GM19023 (cell line): ENCODE measurements around the gene LSR.

Experiments
- ATAC-seq: cut with Tn5 transposase; IDR thresholded peaks from one replicate; pipeline ENCODE4 v1.9.1; 2021; ENCODE audit warnings: mild to moderate bottlenecking, moderate library complexity; ENCODE audit not compliant: unreplicated experiment

Gene LSR

DNA sequence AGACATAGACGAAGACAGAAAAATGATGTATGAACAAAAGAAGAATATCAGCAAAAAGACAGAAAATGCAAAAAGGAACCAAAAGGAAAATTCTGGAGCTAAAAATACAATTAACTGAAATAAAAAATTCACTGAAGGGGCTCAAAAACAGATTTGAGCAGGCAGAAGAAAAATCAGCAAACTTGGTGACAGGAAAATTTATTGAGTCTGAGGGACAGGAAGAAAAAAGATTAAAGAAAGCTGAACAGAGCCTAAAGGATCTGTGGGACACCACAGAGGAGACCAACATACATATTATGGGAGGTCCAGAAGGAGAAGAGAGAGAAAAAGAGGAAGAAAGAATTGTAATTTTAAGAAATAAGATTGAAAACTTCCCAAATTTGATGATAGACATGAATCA lies 7.4 kb upstream of the LSR start:
- no peak for ATAC-seq

DNA sequence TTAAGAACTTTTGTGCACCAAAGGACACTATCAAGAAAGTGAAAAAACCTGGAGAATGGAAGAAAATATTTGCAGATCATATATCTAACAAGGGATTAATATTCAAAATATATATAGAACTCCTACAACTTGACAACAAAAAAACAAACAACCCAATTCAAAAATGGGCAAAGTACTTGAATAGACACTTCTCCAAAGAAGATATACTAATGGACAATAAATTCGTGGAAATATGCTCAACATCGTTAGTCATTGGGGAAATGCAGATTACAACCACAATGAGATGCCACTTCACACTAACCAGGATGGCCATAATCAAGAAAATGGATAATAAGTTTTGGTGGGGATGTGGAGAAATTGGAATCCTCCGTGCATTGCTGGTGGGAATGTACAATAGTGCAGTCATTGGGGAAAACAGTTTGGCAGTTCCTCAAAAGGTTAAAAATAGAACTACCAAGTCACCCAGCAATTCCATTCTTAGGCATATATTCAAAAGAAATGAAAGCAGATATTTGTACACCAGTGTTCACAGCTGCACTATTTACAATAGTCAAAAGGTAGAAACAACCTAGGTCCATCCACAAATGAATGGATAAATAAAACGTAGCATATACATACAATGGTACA lies 2.2 kb upstream of the LSR start:
- ATAC-seq: no peak

DNA sequence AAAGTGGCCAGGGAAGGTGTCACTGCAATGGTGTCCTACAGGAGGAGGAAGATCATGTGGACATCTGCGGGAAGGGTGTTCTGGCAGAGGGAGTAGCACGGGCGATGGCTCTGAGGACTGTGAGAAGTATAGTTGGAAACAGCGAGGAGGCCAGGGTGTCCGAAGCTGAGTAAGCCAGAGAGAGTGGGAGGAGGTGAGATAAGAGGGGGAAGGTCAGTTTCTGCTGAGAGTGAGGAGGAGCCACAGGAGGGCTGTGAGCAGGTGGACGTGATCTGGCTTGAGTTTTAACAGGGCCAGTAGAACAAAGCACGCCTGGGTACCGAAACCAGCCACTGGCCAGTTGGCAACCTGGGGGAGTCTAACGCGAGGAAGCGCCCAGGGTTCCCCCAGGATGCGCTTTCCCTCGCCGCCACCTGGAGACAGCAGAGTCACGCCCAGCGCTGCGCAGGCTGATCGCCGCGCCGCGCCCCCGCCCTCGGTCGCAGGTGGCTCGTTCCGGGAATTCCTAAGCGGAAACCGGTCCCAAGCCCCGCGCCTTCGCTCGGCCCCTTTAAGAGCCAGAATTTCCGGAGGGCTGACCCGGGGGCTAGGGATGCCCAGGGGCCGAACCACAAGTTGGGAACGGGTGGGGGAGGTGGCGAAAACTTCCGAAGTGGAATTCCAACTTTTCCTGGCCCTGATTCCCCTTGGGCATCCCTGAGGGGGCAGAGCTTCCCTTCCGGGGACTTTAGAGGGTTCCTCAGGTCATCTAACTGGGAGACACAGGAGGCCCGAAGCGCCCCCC lies 1.1 kb upstream of the LSR start:
- peak; percentile 33 for ATAC-seq

DNA sequence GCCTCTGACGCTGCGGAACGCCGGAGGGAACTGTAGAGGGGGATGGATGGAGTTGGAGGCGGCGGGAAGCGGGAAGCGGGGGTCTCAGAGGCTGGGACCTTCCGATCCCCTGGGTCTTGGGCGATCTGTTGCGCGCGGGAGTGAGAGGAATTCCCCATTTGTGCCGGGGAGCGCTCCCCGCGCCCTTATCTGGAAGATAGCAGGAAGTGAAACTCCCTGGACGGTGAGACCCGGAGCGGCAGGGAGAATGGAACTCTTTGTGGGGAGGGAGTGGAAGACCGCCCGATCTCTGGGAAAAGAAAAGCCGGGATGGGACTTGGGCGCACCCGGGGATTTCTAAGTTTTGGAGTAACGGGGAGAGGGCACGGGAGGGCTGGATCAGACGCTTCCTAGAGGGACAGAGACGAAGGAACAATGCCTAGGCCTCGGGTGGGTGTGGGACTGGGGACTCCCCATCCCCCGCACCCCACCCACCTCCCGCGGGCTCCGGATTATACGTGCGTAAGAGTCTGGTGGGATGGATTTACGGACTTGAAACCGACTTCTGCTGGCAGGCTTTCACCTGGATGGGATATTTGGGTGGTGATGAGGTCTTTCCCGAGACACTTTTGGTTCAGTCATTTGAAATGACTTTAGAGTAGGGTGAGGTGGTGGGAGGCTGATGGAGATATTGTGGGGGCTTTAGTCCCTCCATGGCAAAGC lies 495 bp downstream of the LSR start:
- ATAC-seq: peak; percentile 10

DNA sequence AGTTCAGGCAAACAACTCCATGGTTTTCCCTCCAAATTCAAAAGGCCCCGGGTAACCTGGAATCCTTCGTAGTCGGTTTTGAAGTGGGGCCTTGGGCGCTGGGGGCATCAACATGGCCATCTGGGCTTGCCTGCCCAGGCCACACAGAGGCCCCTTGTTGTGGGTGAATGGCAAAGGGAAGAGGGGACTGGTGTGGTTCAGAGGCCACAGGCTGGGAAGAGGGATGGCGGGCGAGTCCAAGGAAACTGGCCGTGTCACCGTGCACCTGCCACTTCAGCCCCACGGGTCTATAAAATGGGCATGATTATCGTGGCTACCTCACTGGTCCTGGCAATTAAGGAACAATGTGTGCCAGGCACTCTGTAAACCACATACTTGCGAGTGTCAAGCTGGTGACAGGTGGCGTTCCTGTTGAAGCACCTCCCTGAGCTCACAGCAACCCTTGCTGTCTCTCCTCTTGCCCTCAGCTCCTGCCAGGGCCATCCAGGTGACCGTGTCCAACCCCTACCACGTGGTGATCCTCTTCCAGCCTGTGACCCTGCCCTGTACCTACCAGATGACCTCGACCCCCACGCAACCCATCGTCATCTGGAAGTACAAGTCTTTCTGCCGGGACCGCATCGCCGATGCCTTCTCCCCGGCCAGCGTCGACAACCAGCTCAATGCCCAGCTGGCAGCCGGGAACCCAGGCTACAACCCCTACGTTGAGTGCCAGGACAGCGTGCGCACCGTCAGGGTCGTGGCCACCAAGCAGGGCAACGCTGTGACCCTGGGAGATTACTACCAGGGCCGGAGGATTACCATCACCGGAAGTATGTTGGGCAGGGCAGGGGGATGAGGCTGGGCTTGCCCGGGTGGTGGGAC lies 1.3 kb downstream of the LSR start:
- ATAC-seq: no peak

DNA sequence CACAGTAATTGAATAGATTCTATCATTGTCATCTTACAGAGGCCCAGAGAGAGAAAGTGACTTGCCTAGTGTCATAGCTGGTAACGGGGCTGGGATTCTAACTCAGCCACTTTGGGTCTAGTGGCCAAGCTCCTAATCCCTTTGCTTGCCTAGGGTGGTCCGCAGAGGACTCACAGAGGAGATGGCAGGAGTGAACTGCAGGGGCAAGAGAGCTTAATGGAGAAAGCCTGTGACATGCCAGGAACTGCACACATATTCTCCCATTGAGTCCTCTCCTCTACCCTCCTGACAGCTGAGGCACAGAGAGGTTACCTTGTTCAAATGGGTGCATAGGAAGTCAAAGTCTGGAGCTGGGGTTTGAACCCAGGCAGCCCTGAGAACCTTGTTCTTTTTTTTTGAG lies 2.7 kb downstream of the LSR start:
- ATAC-seq: no peak

DNA sequence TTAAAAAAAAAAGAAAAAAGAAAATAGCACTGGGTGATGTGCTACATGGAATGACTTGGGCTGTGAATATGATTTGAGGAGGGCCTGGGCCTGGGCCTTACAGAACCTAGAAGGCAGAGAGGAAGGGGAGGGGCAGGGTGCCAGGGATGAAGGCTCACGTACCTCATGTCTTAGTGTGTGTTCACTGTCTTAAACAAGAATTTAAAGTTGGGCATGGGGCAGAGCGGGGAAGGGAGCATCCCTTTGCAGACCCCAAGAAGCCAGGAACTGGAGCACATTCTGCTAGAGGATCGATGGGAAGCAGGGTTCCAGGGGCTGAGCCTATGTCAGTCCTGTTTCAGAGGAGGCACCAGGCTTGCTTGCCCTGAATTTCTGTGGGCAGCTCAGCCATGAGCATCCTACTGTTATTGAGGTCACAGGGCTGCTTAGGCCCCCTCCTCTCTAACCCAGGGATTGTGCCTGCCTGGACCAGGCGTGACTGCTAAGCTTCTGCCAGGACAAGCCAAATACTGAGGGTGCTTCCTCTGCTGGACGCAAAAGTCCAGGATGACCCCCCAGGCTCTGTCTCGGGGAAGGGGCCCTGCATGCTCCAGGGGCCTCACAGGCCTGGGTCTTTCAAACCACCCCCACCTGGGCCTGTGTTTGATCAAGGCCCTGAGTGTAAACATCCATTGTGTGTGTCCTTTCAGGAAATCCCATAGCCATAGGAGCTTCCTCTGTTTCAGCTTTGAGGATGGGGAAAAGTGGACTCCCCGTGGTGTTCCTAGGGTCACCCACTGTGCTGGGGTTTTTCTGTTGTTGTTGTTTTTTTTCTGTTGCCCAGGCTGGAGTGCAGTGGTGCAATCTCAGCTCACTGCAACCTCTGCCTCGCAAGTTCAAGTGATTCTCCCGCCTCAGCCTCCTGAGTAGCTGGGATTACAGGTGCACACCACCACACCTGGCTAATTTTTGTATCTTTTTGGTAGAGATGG lies 4.8 kb downstream of the LSR start:
- ATAC-seq: no peak

DNA sequence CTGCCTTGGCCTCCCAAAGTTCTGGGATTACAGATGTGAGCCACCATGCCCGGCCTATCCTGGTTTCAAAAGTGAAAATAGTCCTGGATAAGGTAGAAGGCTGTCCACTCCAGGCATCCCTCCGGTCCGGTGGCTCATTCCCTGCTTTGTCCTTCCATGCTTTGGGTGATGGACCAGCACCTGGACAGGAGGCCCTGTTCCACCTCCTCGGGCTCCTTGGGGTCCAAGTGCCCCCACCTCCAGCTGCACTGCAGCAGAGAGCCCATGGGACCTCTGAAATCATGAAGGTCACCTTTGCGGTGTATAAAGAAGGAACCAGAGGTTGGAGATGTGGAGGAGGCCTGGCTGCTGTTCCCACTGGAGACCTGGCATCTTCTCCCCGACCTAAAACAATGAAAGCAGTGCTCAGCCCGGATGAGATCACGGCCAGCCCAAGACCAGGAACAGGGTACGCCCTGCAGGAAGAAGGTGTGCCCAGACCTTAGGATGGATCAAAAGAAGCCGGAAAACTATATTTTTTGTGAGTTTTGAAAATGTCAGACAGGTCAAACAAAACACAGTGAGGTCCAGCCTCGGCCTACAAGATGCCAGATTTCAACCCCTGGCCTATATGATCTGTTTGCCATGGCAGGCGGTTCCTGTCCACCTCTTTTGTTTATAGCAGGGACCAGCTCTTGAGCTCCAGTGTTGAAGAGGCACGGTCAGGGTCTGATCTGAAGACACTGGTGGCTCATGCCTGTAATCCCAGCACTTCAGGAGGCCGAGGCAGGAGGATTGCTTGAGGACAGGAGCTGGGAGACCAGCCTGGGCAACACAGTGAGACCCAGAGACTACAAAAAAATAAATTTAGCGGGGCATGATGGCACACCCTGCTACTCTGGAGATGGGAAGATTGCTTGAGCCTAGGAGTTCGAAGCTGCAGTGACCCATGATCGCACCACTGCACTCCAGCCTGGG lies 5.8 kb downstream of the LSR start:
- ATAC-seq: no peak

DNA sequence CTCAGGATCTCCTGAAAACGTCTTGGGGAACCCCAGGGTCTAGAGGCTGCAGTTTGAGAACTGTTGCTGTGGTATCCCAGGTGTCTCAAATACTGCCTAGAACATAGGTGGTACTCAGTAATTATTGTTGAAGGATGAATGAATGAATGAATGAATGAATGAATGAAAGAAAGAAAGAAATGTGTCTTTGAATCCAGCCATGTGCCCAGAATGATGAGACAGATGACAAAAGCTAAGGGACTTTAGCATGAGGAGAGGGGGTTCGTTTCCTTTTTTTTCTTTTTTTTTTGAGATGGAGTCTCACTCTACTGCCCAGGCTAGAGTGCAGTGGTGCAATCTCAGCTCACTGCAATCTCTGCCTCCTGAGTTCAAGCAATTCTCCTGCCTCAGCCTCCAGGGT lies 7.8 kb downstream of the LSR start:
- no peak for ATAC-seq

DNA sequence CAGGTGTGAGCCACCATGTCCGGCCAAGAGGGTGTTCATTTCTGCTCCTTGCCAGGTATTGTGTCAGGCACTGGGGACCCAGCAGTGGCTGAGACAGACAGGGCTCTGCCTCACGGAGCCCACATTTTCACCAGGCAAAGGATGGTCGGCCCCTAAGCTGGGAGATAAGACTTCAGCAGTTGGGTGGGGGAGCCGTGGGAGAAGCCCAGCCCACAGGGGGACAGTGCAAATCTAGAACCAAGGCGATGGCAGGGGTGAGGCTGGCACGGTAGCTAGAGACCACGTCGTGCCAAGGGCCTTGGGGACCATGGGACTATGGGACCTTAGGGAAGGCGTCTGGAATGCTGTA lies 8.3 kb downstream of the LSR start:
- ATAC-seq: no peak

DNA sequence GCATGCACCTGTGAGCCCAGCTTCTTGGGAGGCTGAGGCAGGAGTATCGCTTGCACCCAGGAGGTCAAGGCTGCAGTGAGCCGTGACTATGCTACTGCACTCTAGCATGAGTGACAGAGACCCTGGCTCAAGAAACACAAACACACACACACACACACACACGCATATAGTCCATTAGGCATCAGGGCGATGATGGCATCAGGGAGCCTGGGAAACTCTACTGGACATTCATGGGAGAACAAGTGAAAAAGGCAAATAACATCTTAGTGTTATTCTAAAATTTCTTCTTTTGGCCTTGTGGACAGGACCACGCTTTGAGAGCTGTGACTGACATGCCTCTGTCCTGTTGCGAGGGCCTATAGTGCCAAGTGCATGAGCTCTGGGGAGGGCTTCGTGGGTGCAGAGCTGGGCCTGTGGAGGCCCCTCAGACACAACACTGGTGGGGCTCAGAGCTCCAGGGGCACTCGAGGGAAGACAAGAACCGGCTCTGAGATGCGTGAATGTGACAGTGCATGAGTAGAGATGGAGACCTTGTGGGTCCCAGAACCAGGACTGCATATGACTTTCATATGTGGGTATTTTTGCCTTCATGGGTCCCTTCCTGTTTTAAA lies 12.0 kb downstream of the LSR start:
- no peak for ATAC-seq

DNA sequence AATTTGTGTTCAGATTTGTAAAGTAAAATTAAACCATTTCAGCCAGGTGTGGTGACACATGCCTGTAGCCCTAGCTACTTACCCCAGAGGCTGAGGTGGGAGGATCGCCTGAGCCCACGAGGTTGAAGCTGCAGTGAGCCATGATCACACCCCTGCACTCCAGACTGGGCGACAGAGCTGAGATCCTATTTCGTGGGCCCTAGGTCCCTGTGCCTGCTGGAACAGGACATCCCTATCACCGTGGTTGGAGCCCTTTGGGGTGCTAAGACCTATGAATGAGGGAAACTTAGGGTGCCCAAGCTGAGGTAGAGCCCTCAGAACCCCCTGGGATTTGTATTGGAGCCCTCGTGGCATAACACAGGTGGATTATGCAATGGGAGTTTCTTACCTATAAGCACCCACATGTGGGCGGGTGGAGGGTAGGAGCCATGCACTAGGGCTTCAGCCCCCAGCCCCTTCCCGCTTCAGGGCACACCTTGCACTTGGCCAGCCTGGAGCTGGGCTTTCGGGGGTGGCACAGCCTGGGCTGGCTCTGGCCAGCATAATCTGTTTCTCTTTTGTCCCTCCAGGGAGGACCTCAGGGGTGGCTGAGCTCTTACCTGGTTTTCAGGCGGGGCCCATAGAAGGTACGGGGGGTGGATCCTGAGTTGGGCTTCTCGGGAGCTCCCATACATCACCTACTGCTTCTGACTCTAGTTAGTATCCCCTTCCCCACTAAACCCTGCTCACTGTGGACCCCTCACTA lies 12.7 kb downstream of the LSR start:
- ATAC-seq: no peak

DNA sequence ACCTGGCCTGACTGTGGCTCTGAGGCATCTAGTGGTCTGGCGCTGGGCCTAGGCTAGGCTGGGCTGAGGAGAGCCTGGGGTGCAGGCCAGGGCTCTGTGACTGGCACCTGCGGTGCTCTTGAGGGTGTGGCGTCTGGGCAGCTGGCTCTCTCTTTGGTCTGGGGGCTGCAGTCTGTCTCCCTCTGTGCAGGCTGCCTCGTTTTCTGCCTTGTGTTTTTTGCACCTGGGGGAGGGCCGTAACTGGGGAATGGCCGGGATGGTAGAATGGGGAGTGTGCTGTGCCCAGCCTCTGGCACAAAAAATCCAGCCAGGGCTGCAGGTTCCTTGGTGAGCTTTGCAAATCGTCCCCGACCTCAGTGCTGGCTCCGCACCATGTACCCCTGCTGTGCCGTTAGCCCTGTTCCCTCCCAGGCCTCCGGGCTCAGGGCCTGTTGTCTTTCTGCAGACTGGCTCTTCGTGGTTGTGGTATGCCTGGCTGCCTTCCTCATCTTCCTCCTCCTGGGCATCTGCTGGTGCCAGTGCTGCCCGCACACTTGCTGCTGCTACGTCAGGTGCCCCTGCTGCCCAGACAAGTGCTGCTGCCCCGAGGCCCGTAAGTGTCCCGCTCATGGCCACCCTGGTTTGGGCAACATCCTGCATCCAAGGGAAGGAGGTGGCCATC lies 13.4 kb downstream of the LSR start:
- no peak for ATAC-seq

DNA sequence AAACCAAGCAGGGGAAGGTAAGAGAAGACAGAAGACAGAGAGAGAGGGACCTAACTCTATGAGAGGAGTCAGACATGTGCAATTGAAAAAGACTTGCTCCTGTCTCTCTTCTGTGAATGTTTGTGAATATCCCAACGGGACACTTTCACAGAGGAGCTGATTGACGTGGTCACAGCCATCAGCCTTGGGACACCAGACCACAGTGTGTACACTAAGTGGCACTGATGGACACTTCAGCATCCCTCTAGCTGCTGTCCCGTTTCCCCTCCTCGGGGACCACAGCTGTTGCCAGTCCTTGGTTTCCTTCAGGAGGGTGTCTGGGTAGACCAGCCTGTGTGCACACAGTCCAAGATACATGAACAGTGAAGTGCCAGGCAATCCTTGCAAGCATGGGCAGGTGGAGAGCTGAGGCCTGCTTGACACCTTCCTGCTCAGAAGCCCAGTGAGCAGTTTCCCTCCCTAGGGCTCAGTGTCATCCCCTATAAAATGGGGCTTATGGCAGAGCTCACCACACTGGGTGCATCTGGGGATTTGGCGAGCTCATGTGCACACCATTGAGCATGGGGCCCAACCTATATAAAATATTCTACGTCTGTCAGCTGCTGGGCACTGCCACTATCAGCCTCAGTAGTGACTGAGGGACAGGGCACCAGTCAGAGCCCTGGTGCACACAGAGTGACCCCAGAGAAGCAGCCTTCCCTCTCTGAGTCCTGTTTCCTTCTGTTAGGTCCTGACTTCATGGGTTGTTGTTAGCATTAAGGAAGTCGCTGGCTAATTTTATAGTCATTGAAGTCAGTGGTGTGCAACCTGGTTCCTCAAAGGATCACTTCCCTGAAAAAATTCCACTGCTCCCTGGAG lies 15.7 kb downstream of the LSR start:
- ATAC-seq: no peak

DNA sequence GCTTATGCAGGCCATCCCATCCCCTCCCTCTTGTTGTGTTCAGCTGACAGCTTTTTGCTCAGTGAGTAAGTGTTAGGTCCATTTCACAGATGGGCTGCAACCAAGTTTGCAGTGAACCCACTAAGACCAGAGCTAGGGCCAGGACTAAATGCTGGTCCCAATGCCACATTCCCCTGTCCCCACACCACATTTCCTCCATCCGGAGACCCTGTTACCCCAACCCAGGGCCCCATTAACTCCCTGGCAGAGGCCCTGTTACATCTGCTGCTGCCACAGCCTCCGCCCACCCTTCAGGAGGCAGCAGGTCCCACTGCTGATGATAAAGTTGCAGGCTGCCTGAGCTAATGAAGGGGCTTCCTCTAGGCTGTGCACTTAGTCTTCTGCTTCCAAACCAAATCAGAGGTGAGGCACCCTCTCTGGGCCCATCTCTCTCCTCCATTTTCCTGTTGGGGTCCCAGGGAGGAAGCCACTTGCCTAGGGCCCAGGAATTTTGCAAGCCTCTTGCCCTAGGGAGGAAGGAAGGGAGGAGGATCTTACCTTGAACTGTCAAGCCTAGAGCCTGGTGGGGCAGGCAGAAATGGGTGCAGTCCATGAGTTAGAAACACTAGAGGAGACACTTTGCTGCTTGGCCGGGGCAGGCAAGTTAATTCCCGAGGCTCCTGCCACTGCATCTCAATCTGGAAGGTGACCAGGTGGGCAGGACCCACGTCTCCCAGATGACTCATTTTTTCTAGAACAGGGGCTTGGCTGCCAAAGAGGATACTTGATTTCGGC lies 16.5 kb downstream of the LSR start:
- no peak for ATAC-seq
